HFF-Myc (cell line): ENCODE results near the gene PIM3.

Experiments
- DNase-seq: peaks from one replicate; pipeline ENCODE4 v3.0.0-alpha.2; 2011; ENCODE audit warnings: low read depth; ENCODE audit errors: extremely low read depth
- H3K4me3 ChIP-seq: replicated peaks from 2 replicates; pipeline ENCODE4 v1.5.1; 2011; ENCODE audit warnings: low read depth, mild to moderate bottlenecking, control low read depth, low read length
- TF ChIP-seq, protein P1 (sequence below): IDR thresholded peaks from 2 replicates; pipeline ENCODE4 v1.5.1; 2012; ENCODE audit warnings: mild to moderate bottlenecking, low read depth, low read length, control low read depth; ENCODE audit errors: missing control alignments

PIM3 gene

GRCh38 chr22:49922926-49923325, 37.6 kb upstream of the PIM3 start:
- no peak overlapping the region for H3K4me3 ChIP-seq
- DNase-seq = no peak
- TF ChIP-seq, protein P1, sequence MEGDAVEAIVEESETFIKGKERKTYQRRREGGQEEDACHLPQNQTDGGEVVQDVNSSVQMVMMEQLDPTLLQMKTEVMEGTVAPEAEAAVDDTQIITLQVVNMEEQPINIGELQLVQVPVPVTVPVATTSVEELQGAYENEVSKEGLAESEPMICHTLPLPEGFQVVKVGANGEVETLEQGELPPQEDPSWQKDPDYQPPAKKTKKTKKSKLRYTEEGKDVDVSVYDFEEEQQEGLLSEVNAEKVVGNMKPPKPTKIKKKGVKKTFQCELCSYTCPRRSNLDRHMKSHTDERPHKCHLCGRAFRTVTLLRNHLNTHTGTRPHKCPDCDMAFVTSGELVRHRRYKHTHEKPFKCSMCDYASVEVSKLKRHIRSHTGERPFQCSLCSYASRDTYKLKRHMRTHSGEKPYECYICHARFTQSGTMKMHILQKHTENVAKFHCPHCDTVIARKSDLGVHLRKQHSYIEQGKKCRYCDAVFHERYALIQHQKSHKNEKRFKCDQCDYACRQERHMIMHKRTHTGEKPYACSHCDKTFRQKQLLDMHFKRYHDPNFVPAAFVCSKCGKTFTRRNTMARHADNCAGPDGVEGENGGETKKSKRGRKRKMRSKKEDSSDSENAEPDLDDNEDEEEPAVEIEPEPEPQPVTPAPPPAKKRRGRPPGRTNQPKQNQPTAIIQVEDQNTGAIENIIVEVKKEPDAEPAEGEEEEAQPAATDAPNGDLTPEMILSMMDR = no peak

DNA sequence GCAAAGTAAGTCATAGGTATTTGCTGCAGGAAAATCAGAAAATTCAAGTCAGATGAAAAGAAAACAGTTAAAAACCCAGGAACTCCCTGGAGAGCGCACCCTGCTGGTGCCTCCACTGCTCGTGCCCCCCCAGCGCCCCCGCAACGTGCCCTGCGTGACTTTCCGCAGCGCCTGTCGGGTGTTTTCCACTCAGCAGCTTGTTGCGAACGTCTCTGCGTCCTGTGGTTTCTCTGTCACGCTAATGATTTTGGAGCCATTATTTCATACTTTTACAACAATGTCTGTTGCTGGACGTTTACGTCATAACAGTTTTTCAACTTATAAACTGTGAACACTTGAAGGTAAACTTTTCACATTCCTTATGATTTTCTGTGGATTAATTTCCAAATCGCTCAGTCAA, 37.1 kb upstream of the PIM3 start:
- H3K4me3 ChIP-seq = no peak overlapping the region
- TF ChIP-seq, protein P1 = peak; percentile 26
- no peak for DNase-seq

GRCh38 chr22:49924113-49924833, 36.3 kb upstream of the PIM3 start:
- no peak for DNase-seq
- TF ChIP-seq, protein P1 = no peak
- no peak overlapping the region for H3K4me3 ChIP-seq

DNA sequence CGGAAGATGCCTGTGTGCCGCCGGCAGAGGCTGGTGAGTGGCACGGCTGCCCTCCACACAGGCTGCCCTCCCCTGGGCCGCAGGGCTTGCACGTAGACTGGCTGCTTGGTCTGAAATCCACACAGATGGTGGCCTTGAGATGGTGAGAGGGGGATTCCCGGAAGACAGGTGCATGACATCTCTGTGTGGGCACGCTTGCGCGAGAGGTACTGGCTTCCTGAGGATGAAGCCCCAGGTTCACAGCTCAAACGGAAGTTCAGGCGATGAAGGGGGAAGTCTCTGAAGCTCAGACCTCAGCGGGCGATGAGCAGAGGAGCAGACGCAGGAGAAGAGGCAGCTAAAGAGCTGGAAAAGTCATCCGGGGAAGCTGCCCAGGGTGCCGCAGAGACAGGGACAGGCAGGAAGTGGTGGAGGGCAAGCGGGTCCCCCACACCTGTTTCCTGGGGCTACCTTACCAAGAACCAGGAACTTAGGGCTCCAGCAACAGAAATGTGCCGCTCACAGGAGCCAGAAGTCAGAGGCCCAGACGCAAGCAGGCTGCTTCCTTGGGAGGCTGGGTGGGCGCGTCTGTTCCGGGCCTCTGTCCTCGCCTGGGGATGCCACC, 34.9 kb upstream of the PIM3 start:
- TF ChIP-seq, protein P1 = no peak
- H3K4me3 ChIP-seq = no peak overlapping the region
- DNase-seq = no peak

GRCh38 chr22:49926916-49927315, 33.7 kb upstream of the PIM3 start:
- no peak overlapping the region for H3K4me3 ChIP-seq
- DNase-seq = no peak
- TF ChIP-seq, protein P1 = no peak

DNA sequence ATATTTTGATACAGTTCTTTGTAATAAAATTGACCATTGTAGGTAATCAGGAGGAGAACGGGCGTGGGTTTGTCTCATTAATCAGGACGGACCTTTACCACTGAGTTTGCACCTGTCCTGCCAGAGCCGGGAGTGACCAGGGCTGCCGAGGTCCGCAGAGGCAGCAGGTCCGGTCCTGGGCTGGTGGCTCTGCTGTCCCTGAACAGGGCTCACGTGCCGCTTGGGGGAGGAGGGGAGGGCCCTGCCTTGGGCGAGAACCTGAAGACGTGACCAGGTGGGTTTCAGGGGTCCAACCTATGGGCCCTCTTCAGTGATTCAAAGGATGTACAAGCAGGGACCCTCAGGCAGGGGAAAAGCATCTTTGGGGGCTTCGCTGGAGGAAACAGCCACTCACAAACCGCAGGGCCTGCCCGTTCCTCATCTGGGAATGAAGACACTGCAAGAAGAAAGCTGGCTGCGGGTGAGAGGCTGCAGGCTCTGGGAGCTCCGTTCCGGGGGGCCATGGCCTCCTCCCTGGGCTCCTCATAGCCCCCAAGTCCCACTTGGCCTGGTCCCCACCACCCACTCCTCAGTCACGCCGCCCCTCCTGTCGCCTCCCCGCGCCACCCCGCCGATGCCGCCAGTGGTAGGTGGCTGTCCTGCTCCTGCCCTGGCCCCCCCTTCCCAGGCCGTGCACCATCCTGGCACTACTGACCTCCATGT, 32.9 kb upstream of the PIM3 start:
- no peak for DNase-seq
- TF ChIP-seq, protein P1 = no peak
- H3K4me3 ChIP-seq = no peak overlapping the region

GRCh38 chr22:49928185-49928495, 32.4 kb upstream of the PIM3 start:
- TF ChIP-seq, protein P1 = no peak
- no peak overlapping the region for H3K4me3 ChIP-seq
- no peak for DNase-seq
